Stimulated activated CD4-positive, alpha-beta T cell treated with anti-CD3 and anti-CD28 coated beads, Interleukin-12 subunit alpha, Interleukin-12 subunit beta, amount 100 ng/mL, for 48 hours (primary cell): ENCODE measurements around the gene MLKL.
A peak's percentile ranks its signal among the peaks of the same experiment; 100 is the strongest.
"Not testable (repeated sequence)": the region's sequence is repeated elsewhere in the genome, so short reads cannot be mapped to it uniquely, and the experiment has no call there.

Experiments
- DNase-seq, 3 donors: peaks; one replicate each; pipeline ENCODE4 v3.0.0-alpha.2; 2020; ENCODE audit warnings: low read depth in 2 of 3, low spot score in 1 of 3

MLKL gene

DNA sequence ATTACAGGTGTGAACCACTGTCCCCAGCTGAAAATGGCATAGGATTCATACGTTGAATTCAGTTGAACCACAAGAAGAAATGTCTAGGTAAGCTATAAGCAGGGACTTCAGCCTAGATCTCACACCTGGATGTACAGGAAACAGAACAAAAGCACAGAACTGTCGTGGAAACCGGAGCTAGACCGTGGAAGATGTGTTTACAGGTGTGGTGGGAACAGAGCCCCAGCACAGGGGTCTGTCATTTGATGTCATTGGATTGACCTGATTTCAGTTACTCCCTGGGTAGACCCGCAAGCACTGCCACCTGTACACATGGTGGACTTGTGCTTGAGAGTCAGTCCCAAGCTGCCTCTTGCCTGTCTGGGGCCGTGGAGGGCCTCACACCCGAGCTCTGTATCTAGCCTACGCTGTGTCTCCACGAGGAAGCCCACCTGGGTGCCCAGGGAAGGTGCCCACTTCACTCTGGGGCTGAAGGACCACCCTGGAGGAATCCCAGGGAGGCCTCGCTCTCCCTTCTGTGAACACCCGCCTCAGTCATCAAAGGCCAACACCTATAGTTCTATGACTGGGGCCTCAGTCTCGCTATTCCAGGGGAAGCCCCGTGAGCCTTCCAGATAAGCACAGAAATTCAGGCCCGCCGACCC, 32.2 kb upstream of the MLKL start:
- no peak for DNase-seq

DNA sequence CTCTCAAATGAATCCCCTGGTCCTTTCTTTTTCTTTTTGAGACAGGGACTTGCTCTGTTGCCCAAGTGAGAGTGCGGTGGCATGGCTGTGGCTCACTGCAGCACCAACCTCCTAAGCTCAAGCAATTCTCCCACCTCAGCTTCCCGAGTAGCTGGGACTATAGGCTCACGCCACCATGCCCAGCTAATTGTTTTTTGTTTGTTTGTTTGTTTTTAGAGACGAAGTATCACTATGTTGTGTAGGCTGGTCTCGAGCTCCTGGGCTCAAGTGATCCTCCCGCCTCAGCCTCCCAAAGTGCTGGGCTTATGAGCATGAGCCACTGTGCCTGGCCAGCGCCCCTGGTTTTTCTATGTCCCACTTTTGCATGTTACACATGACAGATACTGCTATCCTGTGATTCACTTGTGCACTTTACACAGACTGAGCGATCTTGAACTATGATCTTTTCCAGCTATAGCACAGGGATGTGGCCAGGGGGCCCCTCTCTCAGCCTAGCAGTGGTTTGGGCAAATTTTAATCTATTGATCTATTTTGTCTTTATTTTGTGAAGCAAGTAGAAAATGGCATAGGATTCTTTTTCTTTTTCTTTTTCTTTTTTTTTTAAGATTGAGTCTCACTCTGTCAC, 31.3 kb upstream of the MLKL start:
- no peak for DNase-seq

DNA sequence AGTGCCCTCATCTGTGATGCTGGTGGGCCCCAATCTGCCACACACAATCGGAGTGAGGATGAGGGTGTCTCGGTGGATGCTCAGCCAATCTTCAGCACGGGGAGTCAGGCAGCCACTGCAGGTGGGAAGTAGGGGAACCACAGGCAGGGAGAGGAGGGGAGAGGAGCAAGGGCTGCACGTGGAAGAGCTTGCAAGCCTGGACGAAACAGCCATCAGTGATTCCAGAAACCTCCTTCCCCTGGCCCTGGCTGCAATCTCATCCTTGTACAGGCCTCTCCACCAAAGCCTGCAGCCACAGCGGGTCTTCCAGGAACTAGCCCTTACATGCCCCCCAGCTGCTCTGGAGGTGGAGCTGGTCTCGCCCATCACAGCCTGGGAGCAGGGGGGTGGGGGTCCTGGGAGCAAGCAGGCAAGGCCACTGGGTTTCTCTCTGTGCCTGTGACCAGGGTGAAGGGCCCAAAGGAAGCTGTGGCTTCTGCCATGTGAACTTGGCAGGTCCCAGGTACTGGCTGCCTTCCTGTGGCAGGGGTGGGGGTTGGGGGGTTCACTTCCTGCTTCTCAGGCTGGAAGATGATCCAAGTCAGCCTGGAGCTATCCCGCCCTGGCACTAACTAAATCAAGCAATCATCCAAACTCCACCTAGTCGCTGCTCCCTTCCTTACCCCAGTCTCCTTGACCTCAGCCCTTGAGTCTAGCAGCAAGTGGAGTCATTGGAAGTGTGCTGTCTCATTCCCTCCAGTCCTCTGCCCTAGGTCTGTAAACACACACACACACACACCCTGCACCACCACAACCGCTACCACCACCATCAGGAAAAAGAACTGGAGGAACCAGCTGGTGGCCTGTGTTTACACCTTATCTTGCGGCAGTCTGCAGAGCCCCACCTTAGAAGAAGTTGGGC, 29.4 kb upstream of the MLKL start:
- no peak for DNase-seq

DNA sequence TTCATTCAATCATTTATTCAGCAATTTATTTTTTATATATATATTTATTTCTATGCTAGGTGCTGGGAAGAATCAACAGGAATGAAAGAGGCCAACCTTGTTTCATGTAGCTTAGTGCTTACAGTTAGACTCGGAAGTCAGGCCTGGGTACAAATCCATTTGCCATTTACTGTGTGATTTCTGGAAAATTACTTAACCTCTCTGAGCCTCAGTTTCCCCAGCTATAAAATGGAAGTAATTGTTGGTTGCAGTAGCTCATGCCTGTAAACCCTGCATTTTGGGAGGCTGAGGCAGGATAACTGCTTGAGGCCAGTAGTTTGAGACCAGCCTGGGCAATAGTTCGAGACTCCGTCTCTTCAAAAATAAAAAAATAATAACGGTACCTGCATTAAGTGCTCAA, 27.2 kb upstream of the MLKL start:
- no peak for DNase-seq

DNA sequence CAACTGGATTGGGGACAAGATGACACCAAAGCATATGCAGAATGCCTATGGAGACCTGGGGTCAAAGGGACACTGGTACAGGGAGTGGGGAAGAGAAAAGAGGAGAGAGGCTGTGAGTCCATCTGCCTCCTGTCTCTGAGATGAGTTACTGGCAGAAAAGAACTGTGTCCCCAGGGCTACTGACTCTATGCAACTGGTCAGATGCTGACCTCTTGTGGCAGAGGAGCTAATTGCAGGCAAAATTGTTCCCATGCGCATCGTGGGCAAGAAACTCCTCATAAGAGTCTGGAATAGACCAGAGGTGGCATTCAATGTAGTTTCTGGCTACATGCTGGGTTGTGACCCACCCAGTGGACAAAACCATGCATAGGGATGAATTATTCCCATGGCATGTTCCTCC, 26.1 kb upstream of the MLKL start:
- DNase-seq = peak; percentile 12 to 58 (median 22)

DNA sequence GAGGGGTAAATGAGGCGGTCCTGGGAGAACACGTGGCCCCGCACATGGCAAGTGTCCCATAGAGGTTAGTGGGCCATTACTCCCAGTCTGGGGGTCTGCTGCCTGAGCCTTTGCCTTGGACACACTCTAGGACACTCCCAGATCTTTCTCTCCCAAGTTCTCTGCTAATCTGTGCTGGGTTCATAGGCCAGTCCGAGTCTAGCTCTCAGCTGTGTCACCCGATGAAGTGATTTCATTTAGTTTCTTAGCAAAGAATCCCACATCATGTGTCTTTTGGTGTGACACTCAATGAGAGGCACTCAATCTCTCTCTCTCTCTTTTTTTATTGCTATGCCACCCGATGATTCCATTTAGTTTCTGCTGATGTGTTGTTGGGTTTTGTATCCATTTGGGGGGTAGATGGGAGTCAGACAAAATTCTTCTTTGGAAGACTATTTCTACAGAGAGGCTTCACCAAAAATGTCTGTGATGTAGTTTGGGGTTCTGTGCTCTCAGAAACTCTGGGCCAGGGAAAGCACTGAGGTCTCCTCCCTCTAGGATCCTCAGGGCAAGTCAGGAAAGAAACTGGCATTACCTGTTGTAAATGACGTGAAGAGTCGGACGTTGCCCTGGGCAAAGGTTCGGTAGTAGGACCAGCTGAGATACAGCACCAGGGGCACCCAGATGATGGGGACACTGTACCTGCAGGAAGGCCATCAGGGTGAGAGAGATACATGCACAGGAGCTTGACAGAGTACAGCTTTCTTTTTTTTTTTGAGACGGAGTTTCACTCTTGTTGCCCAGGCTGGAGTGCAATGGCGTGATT, 25.2 kb upstream of the MLKL start:
- DNase-seq = no peak

DNA sequence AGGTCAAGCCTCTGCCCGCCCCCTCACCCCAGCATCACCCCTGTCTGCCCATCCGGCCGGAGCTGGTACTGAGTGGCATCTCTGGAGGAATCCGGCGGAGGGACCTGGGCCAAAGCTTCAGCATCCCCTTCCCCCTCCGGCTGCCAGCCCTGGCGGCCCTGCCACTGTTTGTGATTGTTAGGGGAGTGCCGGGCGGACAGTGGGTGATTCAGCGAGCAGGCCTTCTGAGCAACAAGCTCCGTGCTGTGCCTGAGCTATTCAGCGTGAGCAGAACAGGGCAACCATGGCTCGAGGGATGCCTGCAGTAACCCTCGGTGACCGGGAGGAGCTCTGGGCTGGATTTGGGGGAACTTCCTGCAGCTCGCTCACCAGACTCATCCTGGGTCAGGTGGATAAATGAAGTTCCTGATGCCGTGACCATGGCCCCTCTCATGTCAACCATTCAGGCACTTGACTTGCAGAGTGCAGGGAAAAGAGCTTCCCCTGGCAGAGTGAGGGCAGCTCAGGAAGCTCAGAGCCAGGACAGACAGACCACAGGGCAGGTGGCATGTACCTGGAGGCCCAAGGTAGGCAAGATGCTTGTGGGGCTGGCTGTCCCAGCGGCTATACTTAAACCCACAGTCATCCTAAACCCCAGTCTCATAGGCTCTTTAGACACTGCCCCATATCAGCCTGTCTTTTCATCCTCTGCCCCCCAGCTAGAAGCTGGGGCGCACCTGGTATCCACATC, 24.3 kb upstream of the MLKL start:
- no peak for DNase-seq

DNA sequence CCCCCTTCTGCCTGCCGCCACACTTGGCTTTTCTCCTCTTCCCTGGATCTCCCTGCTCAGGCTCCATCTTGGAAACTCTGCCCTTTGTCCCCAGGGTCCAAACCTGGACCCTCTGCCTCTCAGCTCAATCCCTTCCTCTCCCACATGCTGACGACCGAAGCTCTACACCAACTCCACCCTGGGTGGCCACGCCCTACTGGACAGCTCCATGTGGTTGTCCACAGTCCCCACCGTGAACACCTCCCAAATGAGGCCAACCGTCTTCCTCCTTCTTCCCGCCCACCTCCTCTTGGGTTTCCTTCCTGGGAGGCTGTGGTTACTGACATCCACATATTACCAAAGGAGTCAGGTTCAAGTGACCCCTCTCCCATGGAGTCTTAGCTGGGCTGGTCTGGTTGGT, 22.6 kb upstream of the MLKL start:
- no peak for DNase-seq

DNA sequence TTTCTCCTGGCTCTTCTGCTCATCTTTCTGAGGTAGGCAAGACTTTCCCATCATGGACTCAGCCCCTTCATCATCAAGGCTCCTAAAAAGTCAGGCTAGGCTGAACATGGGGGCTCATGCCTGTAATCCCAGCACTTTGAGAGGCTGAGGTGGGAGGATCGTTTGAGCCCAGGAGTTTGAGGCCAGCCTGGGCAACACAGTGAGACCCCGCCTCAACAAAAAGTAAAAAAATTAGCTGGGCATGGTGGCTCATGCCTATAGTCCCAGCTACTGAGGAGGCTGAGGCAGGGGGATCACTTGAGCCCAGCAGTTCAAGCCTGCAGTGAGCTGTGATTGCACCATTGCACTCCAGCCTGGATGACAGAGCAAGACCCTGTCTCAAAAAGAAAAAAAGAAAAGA, 21.5 kb upstream of the MLKL start:
- not testable (repeated sequence) for DNase-seq

DNA sequence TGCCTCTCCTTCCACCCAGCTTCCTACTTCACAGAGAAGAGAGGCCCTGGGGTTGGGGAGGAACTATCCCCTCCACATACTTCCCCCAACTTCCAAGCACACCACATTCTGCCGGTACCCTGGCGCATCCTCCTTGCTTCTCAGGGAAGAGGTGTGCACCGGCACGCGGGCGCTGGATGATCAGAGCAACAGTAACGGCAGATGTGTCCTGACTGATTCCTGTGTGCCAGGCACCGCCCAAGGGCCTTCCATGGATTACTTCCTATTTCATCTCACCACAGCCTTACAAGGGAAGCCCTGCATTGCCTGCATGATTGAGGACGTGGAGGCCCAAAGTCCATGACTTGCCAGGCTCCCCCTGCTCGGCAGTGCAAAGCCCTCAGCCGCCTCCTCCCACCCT, 21.1 kb upstream of the MLKL start:
- DNase-seq = no peak

DNA sequence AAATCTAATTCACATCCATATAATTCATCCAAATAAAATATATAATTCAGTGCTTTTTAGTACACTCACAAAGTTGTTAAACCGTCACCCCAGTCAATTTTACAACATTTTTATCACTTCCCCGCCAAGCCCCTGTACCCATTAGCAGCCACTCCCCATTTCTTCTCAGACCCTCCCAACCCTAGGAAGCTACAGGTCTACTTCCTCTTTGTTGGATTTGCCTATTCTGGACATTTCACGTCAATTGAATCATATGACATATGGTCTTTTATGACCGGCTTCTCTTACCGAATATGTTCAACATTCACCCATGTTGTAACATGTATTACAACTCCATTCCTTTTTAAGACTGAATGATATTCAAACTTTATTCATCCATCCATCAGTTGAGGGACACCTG, 19.9 kb upstream of the MLKL start:
- no peak for DNase-seq

DNA sequence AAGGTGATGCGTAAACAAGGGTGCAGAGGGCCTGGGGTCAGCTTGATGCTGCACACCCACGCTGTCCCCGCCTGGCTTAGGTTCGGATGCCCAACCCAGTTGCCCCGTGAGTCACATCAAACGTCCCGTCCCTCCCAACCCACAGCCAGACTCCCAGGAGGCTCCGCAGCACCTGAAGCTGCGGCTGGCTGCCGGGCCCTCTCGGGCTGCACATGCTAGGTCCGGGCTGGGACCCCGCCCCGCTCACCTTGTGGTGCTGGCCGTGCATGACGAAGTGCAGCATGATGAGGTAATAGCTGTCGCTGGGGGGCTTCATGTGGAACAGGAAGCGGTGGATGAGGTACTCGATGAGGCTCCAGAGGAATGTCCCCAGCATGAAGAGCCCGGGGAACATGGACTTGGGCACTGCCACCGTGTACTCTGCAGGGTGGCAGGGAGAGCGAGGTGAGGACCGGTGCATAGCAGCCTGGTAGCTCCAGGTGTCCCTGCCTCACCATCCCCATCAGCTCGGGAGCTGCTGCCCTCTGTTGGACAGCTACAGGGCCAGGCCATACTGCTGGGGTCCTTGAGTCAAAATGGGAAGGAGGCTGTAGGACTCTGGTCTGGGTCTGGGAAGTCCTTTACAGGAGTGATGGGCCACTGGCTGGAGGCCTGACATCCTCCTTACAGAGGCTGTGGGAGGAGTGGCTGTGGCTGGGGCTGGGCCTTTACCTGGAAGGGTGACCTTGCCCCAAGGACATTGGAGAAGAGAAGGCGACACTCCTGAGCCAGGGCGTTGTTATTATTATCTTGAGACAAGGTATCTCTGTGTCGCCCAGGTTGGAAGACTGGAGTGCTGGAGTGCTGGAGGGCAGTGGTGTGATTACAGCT, 18.3 kb upstream of the MLKL start:
- DNase-seq = no peak

DNA sequence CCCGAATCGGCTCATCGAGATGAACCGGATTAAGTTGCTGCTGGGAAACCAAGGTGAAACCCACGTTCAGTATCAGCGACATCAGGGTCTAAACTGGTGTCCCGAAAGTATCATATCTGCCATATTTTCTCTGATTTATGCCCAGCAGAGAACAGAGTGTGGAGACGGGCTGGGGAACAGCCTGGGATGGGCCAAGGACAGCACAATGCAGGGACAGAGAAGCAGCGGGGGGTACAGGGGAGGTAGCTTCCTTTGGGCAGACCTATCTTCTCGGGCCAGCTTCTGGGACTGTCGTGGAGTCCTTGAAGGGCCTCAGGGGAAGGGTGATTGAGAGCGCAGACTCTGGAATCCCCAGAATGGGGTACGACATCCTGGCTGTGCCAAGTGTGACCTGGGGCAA, 17.5 kb upstream of the MLKL start:
- no peak for DNase-seq

DNA sequence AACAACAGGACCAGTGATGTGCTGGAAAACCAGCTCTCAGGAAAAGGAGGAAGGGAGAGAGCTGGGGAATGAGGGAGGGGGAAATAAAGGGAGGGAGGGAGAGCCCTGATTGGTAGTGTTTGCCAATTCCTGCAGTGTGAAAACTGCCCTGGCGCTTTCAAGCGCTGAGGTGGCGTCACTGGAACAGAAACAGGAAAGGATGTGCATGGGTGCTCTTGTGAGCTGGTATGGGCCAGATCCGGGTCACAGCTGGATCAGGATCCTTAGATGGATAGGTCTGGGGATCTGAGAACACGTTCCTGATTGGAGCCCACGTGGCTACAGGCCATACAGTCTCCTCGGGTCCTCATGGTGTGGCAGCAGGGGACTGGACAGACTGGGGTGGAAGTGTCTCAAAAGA, 16.7 kb upstream of the MLKL start:
- DNase-seq = no peak

DNA sequence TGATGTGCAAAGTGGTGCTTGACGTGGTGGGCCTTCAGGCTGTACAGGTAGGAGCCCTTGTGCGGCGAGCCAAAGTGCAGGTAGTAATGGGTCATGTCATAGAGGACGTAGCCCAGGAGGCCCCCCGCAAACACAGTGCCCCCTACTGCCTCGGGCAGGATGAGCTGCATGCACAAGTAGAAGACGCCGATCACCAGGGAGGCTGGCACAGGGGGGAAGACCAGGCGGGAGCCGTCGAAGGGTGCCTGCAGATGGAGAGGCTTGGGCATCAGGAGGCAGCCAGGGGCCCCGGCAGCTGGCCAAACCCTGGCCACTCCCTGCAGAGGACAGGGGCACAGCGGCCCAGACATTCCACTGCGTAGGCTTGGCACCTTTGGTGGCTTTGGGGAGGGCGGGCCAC, 15.7 kb upstream of the MLKL start:
- DNase-seq = no peak

DNA sequence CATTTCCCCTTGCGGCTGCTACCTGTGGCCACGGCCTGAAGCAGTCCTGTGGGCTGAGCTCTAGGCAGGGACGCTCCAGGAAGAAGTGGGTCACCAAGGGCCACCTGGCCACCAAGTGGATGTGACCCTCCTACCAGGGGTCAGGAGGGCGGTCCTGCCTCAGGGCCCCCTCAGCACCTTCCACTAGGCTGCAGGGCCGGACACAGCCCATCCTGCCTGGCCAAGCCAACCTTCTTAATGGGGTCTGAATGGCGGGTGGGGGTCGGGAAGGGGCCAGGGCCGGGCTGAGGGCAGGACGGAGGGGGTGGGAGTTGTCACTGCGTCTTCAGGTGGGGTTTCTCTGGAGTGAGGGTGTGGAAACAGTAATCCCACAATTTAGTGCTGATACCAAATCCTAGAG, 13.2 kb upstream of the MLKL start:
- DNase-seq = no peak

DNA sequence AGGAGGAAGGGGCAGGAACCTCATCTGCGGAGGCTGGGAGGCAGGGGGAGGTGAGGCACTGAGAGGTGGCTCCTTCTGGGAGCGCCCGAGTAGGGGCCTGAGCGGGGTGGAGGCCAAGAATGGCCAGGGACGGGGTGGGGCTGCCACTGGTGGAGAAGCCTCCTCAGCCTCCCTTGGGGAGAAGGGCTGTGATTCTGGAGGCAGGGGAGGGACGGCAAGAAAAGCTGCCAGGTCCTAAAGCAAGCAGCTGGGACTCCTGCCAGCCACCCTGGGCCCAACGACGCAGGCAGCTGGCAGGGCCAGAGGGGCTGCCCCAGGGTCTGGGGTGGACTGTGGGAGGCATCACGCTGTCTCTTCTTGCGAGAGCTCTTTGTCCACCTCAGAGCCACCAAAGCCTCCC, 12.7 kb upstream of the MLKL start:
- no peak for DNase-seq

DNA sequence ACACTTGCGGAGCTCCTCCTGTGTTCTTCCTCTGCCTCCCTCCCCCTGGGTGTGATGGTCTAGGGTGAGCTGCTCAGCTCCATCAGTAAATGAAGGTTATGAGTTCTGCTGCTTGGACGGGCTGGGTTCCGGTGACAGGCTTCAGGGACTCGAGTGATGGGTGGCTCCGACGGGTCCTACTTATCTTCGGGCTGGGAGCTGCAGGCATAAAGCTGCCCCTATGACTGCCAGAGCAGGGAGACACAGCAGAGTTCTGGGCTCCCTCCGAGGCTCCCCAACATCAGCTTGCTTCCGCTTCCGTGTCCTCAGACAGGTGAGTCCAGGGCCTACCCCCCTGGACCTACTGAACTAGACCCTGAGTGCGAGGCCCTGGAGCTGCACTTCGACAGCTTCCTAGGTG, 11.3 kb upstream of the MLKL start:
- DNase-seq = no peak

DNA sequence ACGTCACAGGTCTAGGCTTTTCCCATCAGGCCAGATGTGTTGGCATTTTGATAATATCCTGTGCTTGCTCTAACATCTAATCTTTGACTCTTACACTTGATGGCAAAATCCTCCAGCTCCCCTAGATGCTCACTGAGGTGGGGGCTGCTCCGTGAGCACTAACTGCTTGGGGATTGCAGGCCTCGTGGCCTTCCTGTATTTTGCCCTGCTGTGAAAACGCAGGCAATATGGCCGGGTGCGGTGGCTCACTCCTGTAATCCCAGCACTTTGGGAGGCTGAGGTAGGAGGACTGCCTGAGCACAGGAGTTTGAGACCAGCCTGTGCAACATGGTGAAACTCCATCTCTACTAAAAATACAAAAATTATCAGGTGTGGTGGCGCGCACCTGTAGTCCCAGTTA, 9.7 kb upstream of the MLKL start:
- DNase-seq = no peak

DNA sequence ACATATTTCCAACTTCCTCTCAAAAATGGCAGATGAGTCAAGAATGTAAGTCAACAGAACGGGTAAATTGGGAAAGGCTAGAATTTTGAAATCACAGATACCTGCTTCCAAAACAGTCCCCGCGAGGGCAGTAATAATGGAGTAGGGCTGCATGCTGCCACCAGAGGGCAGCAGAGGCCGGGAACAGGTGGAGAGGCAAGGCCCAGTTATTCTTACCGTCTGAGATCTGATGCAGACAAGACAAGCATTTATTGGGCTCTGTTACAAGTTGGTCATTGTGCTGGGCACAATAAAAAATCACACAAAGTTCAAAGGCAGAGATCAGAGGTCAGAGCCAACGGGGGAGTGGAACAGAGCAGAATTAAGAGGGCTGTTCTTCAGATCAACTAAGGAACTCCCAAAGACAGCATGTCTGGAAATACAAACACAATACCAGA, 8.8 kb upstream of the MLKL start:
- DNase-seq = peak; percentile 65 to 79 (median 75)
